OCI-M2 (cell line): ENCODE data around the gene HOXC6.
"Not testable (repeated sequence)": the region's sequence is repeated elsewhere in the genome, so short reads cannot be mapped to it uniquely, and the experiment has no call there.

ENCODE experiments used
- DNase-seq: peaks from one replicate; lab custom pipeline; 2025; ENCODE audit not compliant: unreplicated experiment; lab: John Stamatoyannopoulos, UW

The HOXC6 gene

GRCh38 chr12:54038871-54039414 lies 10.7 kb downstream of the HOXC6 start:
- DNase-seq = no peak

- no peak for DNase-seq
Measured at GRCh38 chr12:54039417-54040147, 11.3 kb downstream of the HOXC6 start.

GRCh38 chr12:54040148-54040494 lies 11.9 kb downstream of the HOXC6 start:
- DNase-seq = no peak

GRCh38 chr12:54040648-54041047 lies 12.4 kb downstream of the HOXC6 start:
- DNase-seq = no peak

- no peak for DNase-seq
Measured at GRCh38 chr12:54041097-54041690, 13.0 kb downstream of the HOXC6 start.

- not testable (repeated sequence) for DNase-seq
Measured at GRCh38 chr12:54042033-54042432, 13.8 kb downstream of the HOXC6 start.

- DNase-seq = no peak
Measured at GRCh38 chr12:54042970-54043853, 15.0 kb downstream of the HOXC6 start.

GRCh38 chr12:54044425-54045103 lies 16.3 kb downstream of the HOXC6 start:
- DNase-seq = no peak

- DNase-seq = no peak
Measured at GRCh38 chr12:54045401-54045800, 17.2 kb downstream of the HOXC6 start.

- DNase-seq = no peak
Measured at GRCh38 chr12:54045868-54046521, 17.8 kb downstream of the HOXC6 start.

GRCh38 chr12:54046809-54047159 lies 18.5 kb downstream of the HOXC6 start:
- DNase-seq = no peak

- no peak for DNase-seq
Measured at GRCh38 chr12:54047160-54047963, 19.1 kb downstream of the HOXC6 start.

- DNase-seq = no peak
Measured at GRCh38 chr12:54047964-54048303, 19.7 kb downstream of the HOXC6 start.

GRCh38 chr12:54048406-54049093 lies 20.3 kb downstream of the HOXC6 start:
- DNase-seq = no peak

- no peak for DNase-seq
Measured at GRCh38 chr12:54049108-54049507, 20.9 kb downstream of the HOXC6 start.

- no peak for DNase-seq
Measured at GRCh38 chr12:54050482-54050810, 22.2 kb downstream of the HOXC6 start.

GRCh38 chr12:54051026-54051842 lies 23.0 kb downstream of the HOXC6 start:
- DNase-seq = no peak

- DNase-seq = no peak
Measured at GRCh38 chr12:54051874-54052437, 23.7 kb downstream of the HOXC6 start.
